Retina (tissue), 1 donor: Measurements from ENCODE around the gene RIBC2.
"Not testable (repeated sequence)": the region's sequence is repeated elsewhere in the genome, so short reads cannot be mapped to it uniquely, and the experiment has no call there.

Source experiments
- DNase-seq: peaks from one replicate; pipeline ENCODE4 v3.0.0-alpha.2; 2016

Gene RIBC2

GRCh38 chr22:45413368-45414211 is at the start of gene RIBC2, which contains the start of gene SMC1B:
TSS of gene RIBC2 (plus strand) at chr22:45413693. CDS start at chr22:45413887, 194 bp downstream.
TSS of gene SMC1B (minus strand) at chr22:45413599. CDS start at chr22:45413567, 32 bp downstream.
- peak; percentile 96 for DNase-seq

GRCh38 chr22:45366713-45367112 is 46.8 kb upstream of the RIBC2 start:
- no peak for DNase-seq

- not testable (repeated sequence) for DNase-seq
Measured at GRCh38 chr22:45373592-45373991, 39.9 kb upstream of the RIBC2 start.

- DNase-seq = no peak
Measured at GRCh38 chr22:45376009-45376408, 37.5 kb upstream of the RIBC2 start.

- no peak for DNase-seq
Measured at GRCh38 chr22:45376703-45377102, 36.8 kb upstream of the RIBC2 start.

- DNase-seq = no peak
Measured at GRCh38 chr22:45381348-45381747, 32.1 kb upstream of the RIBC2 start.

GRCh38 chr22:45389546-45389945 is 23.9 kb upstream of the RIBC2 start:
- DNase-seq = no peak

- no peak for DNase-seq
Measured at GRCh38 chr22:45397806-45398205, 15.7 kb upstream of the RIBC2 start.

GRCh38 chr22:45398214-45398613 is 15.3 kb upstream of the RIBC2 start:
- DNase-seq = no peak

GRCh38 chr22:45399712-45400445 is 13.6 kb upstream of the RIBC2 start:
- no peak for DNase-seq

GRCh38 chr22:45402466-45402985 is 11.0 kb upstream of the RIBC2 start:
- no peak for DNase-seq

GRCh38 chr22:45407793-45408192 is 5.7 kb upstream of the RIBC2 start:
- DNase-seq = no peak

- no peak for DNase-seq
Measured at GRCh38 chr22:45413013-45413367, 503 bp upstream of the RIBC2 start.

GRCh38 chr22:45418056-45418769 is 4.7 kb downstream of the RIBC2 start:
- no peak for DNase-seq

GRCh38 chr22:45418770-45419138 is 5.3 kb downstream of the RIBC2 start:
- DNase-seq = no peak

GRCh38 chr22:45420011-45420410 is 6.5 kb downstream of the RIBC2 start:
- no peak for DNase-seq

- DNase-seq = no peak
Measured at GRCh38 chr22:45420539-45420938, 7.0 kb downstream of the RIBC2 start.

- no peak for DNase-seq
Measured at GRCh38 chr22:45421349-45422055, 8.0 kb downstream of the RIBC2 start.

GRCh38 chr22:45422237-45422983 is 8.9 kb downstream of the RIBC2 start:
- DNase-seq = no peak

- DNase-seq = no peak
Measured at GRCh38 chr22:45423524-45423923, 10.0 kb downstream of the RIBC2 start.

GRCh38 chr22:45424241-45424731 is 10.8 kb downstream of the RIBC2 start:
- DNase-seq = no peak

GRCh38 chr22:45425101-45425500 is 11.6 kb downstream of the RIBC2 start:
- no peak for DNase-seq
